ENCODE results near the gene HHLA2.

DNA sequence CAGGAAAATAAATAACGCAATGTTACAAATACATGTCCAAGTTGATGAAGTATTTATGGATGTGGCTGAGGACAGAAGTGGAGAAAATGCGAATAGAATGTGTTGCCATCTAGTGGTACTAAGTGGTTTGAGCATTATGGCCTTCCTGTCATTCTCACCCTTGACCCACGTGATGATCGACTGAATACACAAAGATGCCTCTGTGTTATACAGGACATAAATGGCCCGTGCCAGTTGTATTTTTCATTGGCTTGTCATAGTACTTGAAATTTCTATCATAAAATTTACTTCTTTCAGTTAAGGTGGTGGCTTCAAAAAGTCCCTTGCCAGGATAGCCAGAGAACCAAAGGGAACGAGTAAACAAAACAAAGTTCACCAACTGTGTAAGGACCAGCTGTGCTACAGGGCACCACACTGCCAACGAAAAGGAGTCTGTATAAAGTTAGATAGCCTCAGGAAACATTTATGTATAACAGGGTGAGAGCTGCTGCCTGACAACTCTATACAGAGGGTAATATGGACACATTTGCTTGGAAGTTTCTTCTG lies 110.4 kb downstream of the HHLA2 start:
- TF ChIP-seq POLR2AphosphoS5 (IDR thresholded peaks at IDR 0.05; ENCODE audit: low read depth, low read length) = no peak
- TF ChIP-seq POLR2A (IDR thresholded peaks at IDR 0.05; ENCODE audit: low read depth, low read length) = no peak
- no peak for TF ChIP-seq TAF1 (IDR thresholded peaks at IDR 0.05; ENCODE audit: borderline replicate concordance, low read depth, low read length)

Measured in GM12892 (cell line).